ENCODE data around the gene RPS6KA2.

RPS6KA2 gene

DNA sequence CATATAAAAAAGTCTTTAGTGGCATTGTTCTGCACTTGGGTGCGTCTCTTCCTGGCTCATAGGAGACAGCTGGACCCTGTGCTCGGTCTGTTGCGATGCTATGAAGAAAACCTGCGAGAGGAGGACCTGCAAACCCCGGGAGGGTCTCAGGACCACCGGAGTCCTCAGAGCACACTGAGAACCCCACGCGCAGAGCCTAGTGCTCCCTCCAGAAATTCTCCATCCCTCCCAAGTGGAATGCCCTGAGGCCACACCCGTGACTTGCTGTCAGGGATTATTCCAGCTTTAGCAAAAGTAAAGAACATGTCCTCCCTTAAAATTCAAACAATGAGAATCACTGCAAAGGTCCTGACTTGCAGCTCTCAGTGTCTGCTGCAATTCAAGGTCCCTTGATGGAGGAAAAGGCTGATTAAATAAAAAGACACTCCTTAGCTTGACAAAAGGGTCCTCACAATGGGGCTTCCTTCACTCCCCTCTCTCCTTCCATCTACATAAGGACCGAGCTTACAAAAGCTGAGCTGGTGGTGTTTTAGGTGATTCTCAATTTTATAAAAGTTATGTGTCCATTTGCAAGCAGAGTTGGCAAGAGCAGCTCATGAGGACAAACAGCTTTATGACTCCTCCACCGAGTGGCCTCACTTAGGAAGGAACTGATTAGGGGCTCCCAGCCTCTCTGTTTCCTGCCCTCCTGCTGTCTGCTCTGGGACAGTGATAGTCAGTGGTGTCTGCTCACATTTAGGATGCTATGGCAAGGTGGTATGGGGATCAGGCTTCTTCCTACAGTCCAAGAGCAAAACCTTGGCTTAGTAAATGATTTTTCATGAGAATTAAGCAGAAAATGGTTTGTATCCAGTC lies 137.5 kb downstream of the RPS6KA2 start:
- Histone ChIP-seq H3K27ac (ENCODE audit: low read depth, low read length) (no peak overlapping the region), H3K4me1 (ENCODE audit: control insufficient read depth in 1 of 2, insufficient read depth in 2 of 2, low read length in 2 of 2) (peaks cover 6 to 11% of the 10 kb centered on the region in 2 donors), H3K9me3 (ENCODE audit: control insufficient read depth in 1 of 2, low read length in 2 of 2) (no peaks in the 10 kb centered on the region), H3K9ac (ENCODE audit: low read depth in 1 of 2, low read length in 2 of 2) (no peak overlapping the region), H3K4me3 (ENCODE audit: low read depth in 1 of 2, low read length in 2 of 2) (no peak overlapping the region), H3K27me3 (ENCODE audit: control insufficient read depth in 1 of 2, insufficient read depth in 2 of 2, low read length in 2 of 2) (no peaks in the 10 kb centered on the region), H3K36me3 (ENCODE audit: control insufficient read depth in 1 of 2, insufficient read depth in 2 of 2, low read length in 2 of 2) (peaks cover 6 to 14% of the 10 kb centered on the region in 2 donors)

DNA sequence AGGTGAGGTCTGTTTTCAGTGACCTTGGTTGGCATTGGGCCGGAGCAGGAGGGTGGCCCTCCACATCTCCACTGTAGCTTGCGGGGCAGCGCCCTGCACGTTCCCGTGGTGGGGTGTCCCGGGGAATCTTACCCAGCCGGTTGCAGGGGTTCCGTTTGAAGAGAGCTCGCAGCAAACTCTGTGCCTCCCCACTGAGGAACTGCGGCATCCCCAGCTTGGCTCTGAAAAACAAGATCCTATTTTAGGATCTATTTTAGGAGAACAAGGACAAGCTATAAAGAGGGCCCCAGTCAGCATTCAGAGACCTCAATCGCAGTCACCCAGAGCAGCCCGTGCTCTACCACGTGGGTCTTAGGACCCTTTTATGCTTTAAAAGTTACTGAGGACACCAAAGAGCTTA lies 138.3 kb downstream of the RPS6KA2 start:
- Histone ChIP-seq H3K4me1 (ENCODE audit: control insufficient read depth in 1 of 2, insufficient read depth in 2 of 2, low read length in 2 of 2) (peaks cover 6 to 11% of the 10 kb centered on the region in 2 donors), H3K9ac (ENCODE audit: low read depth in 1 of 2, low read length in 2 of 2) (no peak overlapping the region), H3K27ac (ENCODE audit: low read depth, low read length) (peak overlapping the region; percentile 22), H3K4me3 (ENCODE audit: low read depth in 1 of 2, low read length in 2 of 2) (no peak overlapping the region), H3K36me3 (ENCODE audit: control insufficient read depth in 1 of 2, insufficient read depth in 2 of 2, low read length in 2 of 2) (peaks cover 3 to 14% of the 10 kb centered on the region in 2 donors), H3K9me3 (ENCODE audit: control insufficient read depth in 1 of 2, low read length in 2 of 2) (no peaks in the 10 kb centered on the region), H3K27me3 (ENCODE audit: control insufficient read depth in 1 of 2, insufficient read depth in 2 of 2, low read length in 2 of 2) (no peaks in the 10 kb centered on the region)

DNA sequence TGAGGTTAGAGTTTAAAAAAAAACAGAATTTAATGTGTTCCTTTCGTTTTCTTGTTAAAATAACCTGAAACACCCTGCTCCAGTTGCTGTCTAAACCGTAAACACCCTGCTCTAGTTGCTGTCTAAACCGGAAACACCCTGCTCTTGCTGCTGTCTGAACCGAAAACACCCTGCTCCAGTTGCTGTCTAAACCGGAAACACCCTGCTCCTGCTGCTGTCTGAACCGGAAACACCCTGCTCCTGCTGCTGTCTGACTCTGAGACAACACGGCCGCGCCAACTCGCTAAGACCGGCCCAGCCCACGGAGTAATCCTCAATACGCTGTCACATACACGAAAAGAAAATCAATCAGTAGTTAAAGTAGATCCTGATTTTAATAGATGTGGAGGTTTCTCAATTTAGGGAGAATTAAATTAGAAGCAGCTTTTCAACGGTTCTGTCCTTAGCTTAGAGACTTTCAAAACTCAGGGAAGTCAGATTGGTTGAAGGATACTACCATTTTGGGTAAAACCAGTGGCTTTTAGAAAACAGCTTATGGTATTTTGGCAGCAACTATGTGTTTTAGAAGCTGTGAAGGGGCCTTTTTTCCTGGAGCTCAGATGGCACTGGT lies 138.9 kb downstream of the RPS6KA2 start:
- Histone ChIP-seq H3K9me3 (ENCODE audit: control insufficient read depth in 1 of 2, low read length in 2 of 2) (no peaks in the 10 kb centered on the region), H3K4me3 (ENCODE audit: low read depth in 1 of 2, low read length in 2 of 2) (peak overlapping the region in 1 of 2 donors; percentile 14), H3K4me1 (ENCODE audit: control insufficient read depth in 1 of 2, insufficient read depth in 2 of 2, low read length in 2 of 2) (peaks cover 6 to 11% of the 10 kb centered on the region in 2 donors), H3K9ac (ENCODE audit: low read depth in 1 of 2, low read length in 2 of 2) (no peak overlapping the region), H3K36me3 (ENCODE audit: control insufficient read depth in 1 of 2, insufficient read depth in 2 of 2, low read length in 2 of 2) (peaks cover 3 to 14% of the 10 kb centered on the region in 2 donors), H3K27me3 (ENCODE audit: control insufficient read depth in 1 of 2, insufficient read depth in 2 of 2, low read length in 2 of 2) (no peaks in the 10 kb centered on the region), H3K27ac (ENCODE audit: low read depth, low read length) (peak overlapping the region; percentile 22)

DNA sequence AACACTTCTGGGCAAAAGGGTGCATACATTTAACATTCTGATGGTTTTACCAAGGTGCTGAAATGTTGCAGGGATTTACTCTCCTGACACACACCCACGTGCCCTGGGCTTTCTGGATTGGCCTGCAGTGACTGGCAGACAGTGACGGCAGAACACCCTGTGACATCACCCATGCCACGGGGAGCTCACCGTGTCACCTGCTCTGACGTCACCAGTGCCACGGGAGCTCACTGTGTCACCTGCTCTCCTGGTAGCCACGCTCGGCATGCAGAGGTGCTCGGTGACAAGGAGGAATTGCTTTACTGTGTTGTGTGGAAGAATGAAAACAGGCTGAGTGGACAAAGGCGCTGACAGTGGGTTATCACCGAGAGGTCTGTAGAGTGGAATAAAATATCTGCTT lies 139.9 kb downstream of the RPS6KA2 start:
- Histone ChIP-seq H3K9ac (ENCODE audit: low read depth in 1 of 2, low read length in 2 of 2) (no peak overlapping the region), H3K36me3 (ENCODE audit: control insufficient read depth in 1 of 2, insufficient read depth in 2 of 2, low read length in 2 of 2) (peaks cover 3 to 14% of the 10 kb centered on the region in 2 donors), H3K27me3 (ENCODE audit: control insufficient read depth in 1 of 2, insufficient read depth in 2 of 2, low read length in 2 of 2) (no peaks in the 10 kb centered on the region), H3K4me1 (ENCODE audit: control insufficient read depth in 1 of 2, insufficient read depth in 2 of 2, low read length in 2 of 2) (peaks cover 6 to 11% of the 10 kb centered on the region in 2 donors), H3K9me3 (ENCODE audit: control insufficient read depth in 1 of 2, low read length in 2 of 2) (no peaks in the 10 kb centered on the region), H3K4me3 (ENCODE audit: low read depth in 1 of 2, low read length in 2 of 2) (no peak overlapping the region), H3K27ac (ENCODE audit: low read depth, low read length) (no peak overlapping the region)

DNA sequence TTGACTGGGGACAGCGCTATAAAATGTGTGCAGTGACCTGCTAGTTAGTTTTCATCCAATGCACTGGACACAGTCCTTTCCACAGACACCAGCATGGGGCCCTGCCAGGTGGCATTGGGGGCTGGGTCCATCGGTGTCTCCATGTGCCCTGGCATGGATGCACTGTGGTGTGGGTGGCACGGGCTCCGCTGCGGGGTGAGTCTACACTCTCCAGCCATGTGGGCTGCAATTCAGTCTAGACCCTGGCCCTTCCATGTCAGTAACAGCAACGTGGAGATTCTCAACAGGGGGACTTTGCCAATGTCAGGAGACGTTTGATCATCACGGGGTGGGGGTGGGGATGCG lies 140.5 kb downstream of the RPS6KA2 start:
- no peaks in the 10 kb centered on the region for H3K9me3 ChIP-seq (ENCODE audit: control insufficient read depth in 1 of 2, low read length in 2 of 2)
- no peak overlapping the region for H3K27ac ChIP-seq (ENCODE audit: low read depth, low read length)
- no peak overlapping the region for H3K4me3 ChIP-seq (ENCODE audit: low read depth in 1 of 2, low read length in 2 of 2)
- peaks cover 6 to 11% of the 10 kb centered on the region in 2 donors for H3K4me1 ChIP-seq (ENCODE audit: control insufficient read depth in 1 of 2, insufficient read depth in 2 of 2, low read length in 2 of 2)
- H3K9ac ChIP-seq (ENCODE audit: low read depth in 1 of 2, low read length in 2 of 2) = no peak overlapping the region
- H3K27me3 ChIP-seq (ENCODE audit: control insufficient read depth in 1 of 2, insufficient read depth in 2 of 2, low read length in 2 of 2) = no peaks in the 10 kb centered on the region
- peaks cover 3 to 14% of the 10 kb centered on the region in 2 donors for H3K36me3 ChIP-seq (ENCODE audit: control insufficient read depth in 1 of 2, insufficient read depth in 2 of 2, low read length in 2 of 2)

DNA sequence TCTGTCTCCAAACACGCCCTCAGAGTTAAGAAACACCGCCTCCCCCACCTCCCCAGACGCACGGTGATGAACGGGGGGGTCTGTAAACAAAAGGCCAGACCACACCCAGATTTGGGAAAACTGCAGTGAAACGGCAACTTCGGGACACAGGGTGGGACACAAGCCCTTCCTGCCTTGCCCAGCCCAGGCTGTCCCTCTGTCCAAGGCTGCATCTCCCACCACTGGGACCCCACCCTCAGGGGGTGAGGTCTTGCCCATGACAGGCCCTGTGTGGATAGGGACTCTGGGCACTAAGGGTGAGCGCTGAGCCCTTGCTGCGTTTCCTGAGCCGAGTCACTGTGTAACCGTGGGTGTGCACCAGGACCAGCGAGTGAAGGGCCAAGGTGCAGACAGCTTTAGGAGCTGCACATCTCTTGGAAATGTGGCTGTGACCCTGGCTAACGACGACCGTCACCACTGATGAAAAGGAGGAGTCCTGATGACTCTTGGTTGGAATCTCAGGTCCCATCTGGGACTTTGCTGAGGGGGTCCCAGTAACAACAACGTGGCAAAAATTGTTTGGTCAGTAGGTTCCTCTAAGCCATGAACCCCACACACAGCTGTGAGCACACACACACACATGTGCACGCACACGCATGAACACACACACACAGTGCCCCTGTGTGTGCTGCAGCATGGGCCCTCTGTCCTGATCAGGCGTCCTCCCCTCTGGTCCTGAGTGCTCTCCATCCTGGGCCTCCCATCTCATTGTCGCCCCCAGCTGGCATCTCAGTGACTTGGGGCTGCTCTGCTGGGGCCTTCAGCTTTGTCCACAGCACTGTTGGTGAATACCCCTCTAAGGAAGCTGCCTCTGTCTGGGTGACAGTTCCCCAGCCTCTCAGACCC lies 141.2 kb downstream of the RPS6KA2 start:
- no peak overlapping the region for H3K27ac ChIP-seq (ENCODE audit: low read depth, low read length)

DNA sequence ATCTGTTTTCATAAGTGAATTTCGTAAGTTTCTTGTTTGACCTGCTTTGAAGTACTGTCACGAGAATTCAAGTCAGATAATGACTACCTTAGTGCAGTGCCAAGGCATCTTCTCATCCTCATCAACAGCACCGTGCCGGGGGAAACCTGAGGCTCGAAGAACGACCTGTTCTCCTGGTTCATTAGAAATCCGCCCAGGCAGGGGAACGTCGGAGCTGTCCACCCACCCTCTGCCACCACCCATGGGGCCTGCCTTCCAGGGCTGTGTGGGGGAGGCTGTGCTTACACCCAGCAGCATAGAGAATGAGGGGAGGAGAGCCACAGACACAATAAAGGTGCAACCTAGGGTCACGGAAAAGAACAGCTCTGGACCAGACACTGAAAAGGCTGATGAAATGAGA lies 142.2 kb downstream of the RPS6KA2 start:
- no peaks in the 10 kb centered on the region for H3K9me3 ChIP-seq (ENCODE audit: control insufficient read depth in 1 of 2, low read length in 2 of 2)
- no peak overlapping the region for H3K9ac ChIP-seq (ENCODE audit: low read depth in 1 of 2, low read length in 2 of 2)
- H3K27ac ChIP-seq (ENCODE audit: low read depth, low read length) = no peak overlapping the region
- H3K27me3 ChIP-seq (ENCODE audit: control insufficient read depth in 1 of 2, insufficient read depth in 2 of 2, low read length in 2 of 2) = no peaks in the 10 kb centered on the region
- H3K4me3 ChIP-seq (ENCODE audit: low read depth in 1 of 2, low read length in 2 of 2) = no peak overlapping the region
- peaks cover 3 to 14% of the 10 kb centered on the region in 2 donors for H3K36me3 ChIP-seq (ENCODE audit: control insufficient read depth in 1 of 2, insufficient read depth in 2 of 2, low read length in 2 of 2)
- H3K4me1 ChIP-seq (ENCODE audit: control insufficient read depth in 1 of 2, insufficient read depth in 2 of 2, low read length in 2 of 2) = peaks cover 0 to 4% of the 10 kb centered on the region in 2 donors

More for the DNA sequence above, 141.2 kb downstream of the RPS6KA2 start:
- Histone ChIP-seq H3K9me3 (ENCODE audit: control insufficient read depth in 1 of 2, low read length in 2 of 2) (no peaks in the 10 kb centered on the region), H3K36me3 (ENCODE audit: control insufficient read depth in 1 of 2, insufficient read depth in 2 of 2, low read length in 2 of 2) (peaks cover 3 to 14% of the 10 kb centered on the region in 2 donors), H3K4me3 (ENCODE audit: low read depth in 1 of 2, low read length in 2 of 2) (no peak overlapping the region), H3K27me3 (ENCODE audit: control insufficient read depth in 1 of 2, insufficient read depth in 2 of 2, low read length in 2 of 2) (no peaks in the 10 kb centered on the region), H3K9ac (ENCODE audit: low read depth in 1 of 2, low read length in 2 of 2) (no peak overlapping the region), H3K4me1 (ENCODE audit: control insufficient read depth in 1 of 2, insufficient read depth in 2 of 2, low read length in 2 of 2) (peaks cover under 1 to 5% of the 10 kb centered on the region in 2 donors)

DNA sequence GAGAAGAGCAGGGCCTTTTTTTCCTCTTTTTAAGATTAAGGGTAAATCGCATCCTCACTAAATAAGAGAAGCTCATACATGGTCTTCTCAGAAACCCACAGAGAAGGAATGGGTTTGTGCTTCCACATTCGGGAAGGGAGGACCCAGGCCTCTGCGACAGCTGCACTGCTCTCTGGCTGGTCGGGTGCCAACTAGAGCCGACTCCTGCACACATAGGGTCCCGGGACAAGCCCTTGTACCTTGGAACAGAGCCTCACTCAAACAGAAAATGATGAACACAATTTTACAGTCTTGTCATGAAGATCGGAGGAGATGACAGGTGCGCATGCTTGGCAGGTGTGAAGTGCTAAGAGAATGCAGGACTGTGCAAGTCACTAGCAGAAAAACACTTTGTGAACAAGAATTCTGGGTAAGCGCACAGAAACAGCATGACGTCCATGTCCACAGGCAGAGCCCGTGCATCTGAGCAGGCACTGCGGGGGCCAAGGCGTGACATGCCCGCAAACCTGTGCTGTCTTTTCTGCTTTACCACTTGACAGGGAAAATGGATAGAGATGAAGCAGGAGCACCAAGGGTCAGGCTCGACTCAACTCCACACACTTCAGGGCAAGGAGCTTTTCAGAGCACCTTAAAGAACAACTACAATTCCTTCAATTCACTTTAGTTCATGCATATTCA lies 143.3 kb downstream of the RPS6KA2 start:
- no peaks in the 10 kb centered on the region for H3K9me3 ChIP-seq (ENCODE audit: control insufficient read depth in 1 of 2, low read length in 2 of 2)
- no peak overlapping the region for H3K4me3 ChIP-seq (ENCODE audit: low read depth in 1 of 2, low read length in 2 of 2)
- H3K9ac ChIP-seq (ENCODE audit: low read depth in 1 of 2, low read length in 2 of 2) = no peak overlapping the region
- peaks cover 0 to 4% of the 10 kb centered on the region in 2 donors for H3K4me1 ChIP-seq (ENCODE audit: control insufficient read depth in 1 of 2, insufficient read depth in 2 of 2, low read length in 2 of 2)
- H3K36me3 ChIP-seq (ENCODE audit: control insufficient read depth in 1 of 2, insufficient read depth in 2 of 2, low read length in 2 of 2) = peaks cover 3 to 14% of the 10 kb centered on the region in 2 donors
- no peaks in the 10 kb centered on the region for H3K27me3 ChIP-seq (ENCODE audit: control insufficient read depth in 1 of 2, insufficient read depth in 2 of 2, low read length in 2 of 2)
- no peak overlapping the region for H3K27ac ChIP-seq (ENCODE audit: low read depth, low read length)

DNA sequence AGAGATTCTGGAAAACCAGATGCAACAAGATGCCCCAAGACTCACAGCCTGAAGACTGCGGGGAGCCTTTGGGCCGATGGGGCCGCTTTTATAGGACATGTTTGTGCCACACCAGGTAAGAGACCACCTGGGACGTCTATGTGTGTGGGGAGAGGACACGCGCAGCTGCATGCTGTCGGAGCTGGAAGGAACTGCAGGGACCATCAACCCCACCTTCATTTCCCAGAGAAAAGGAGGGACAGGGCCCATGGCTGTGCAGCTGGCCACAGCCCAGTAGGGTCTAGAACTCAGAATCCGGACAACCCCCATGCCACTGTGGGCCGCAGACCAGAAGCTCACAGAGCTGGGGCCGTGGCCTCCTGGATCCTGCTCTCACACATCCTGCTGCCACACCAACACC lies 144.0 kb downstream of the RPS6KA2 start:
- Histone ChIP-seq H3K27me3 (ENCODE audit: control insufficient read depth in 1 of 2, insufficient read depth in 2 of 2, low read length in 2 of 2) (no peaks in the 10 kb centered on the region), H3K27ac (ENCODE audit: low read depth, low read length) (no peak overlapping the region)

More for the DNA sequence above, 144.0 kb downstream of the RPS6KA2 start:
- Histone ChIP-seq H3K36me3 (ENCODE audit: control insufficient read depth in 1 of 2, insufficient read depth in 2 of 2, low read length in 2 of 2) (peaks cover 3 to 14% of the 10 kb centered on the region in 2 donors), H3K9me3 (ENCODE audit: control insufficient read depth in 1 of 2, low read length in 2 of 2) (no peaks in the 10 kb centered on the region), H3K4me1 (ENCODE audit: control insufficient read depth in 1 of 2, insufficient read depth in 2 of 2, low read length in 2 of 2) (no peaks in the 10 kb centered on the region), H3K4me3 (ENCODE audit: low read depth in 1 of 2, low read length in 2 of 2) (no peak overlapping the region), H3K9ac (ENCODE audit: low read depth in 1 of 2, low read length in 2 of 2) (no peak overlapping the region)
